SIG-M5 treated with dmso at 0.1 percent for 504 hours (cell line): Measurements from ENCODE around the gene DOK6.
"Not testable (repeated sequence)": the region's sequence is repeated elsewhere in the genome, so short reads cannot be mapped to it uniquely, and the experiment has no call there.

ENCODE experiments used
- DNase-seq: peaks from one replicate; lab custom pipeline; 2025; ENCODE audit not compliant: unreplicated experiment; lab: John Stamatoyannopoulos, UW

Gene DOK6

GRCh38 chr18:69854455-69854854 is 453.8 kb downstream of the DOK6 start:
- DNase-seq, result no peak

DNA sequence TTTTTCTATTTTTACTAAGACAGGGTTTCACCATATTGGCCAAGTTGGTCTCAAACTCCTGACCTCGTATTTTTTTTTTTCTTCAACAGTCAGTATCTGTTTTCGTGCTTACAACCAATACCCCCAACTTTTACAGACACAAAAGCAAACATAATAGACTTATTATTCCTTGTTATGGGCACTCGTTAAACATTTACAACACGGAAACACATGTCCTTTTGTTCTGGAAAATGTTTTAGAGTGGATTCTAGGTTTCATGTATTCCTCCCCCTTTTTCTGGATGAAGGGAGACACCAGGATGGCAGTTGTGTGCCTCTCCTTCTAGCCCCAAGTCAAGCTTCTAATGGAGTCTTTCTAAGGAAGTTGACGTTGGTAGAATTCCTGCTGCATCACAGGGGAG is 458.2 kb downstream of the DOK6 start:
- no peak for DNase-seq

DNA sequence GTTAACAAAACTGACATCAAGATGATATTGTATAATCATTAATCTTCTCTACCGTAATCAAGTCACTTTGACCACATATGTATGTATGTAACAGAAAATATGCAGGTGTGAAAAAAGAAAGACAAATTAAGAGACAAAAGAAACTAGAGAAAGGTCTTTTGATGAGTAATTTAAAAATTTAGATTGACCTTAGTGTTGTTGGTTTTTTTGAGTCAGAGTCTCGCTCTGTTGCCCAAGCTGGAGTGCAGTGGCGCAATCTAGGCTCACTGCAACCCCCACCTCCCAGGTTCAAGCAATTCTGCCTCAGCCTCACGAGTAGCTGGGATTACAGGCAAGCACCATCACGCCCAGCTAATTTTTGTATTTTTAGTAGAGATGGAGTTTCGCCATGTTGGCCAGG is 464.1 kb downstream of the DOK6 start:
- DNase-seq, result not testable (repeated sequence)

- DNase-seq, result no peak
Observed at GRCh38 chr18:69865776-69866175, 465.1 kb downstream of the DOK6 start.

- DNase-seq, result no peak
Observed at GRCh38 chr18:69866212-69866611, 465.5 kb downstream of the DOK6 start.

GRCh38 chr18:69870736-69871135 is 470.0 kb downstream of the DOK6 start:
- no peak for DNase-seq

DNA sequence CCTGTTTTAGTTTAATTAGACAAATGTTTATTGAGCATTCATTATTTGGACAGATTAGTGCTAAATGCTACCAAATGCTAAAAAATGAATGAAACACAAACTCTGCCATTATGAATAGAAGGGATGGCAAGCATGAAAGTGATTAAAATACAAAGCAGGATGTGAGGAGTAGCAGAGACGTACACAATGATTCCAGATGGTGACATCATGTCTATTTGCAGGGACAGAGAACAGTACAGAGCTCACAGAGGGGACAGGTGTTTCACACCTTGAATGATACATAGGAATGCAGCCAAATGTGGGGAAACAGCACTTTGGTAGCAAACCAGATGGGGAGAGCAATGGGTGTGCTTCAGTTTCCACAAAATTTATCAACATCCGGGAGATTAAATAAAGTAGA is 470.7 kb downstream of the DOK6 start:
- DNase-seq, result no peak

DNA sequence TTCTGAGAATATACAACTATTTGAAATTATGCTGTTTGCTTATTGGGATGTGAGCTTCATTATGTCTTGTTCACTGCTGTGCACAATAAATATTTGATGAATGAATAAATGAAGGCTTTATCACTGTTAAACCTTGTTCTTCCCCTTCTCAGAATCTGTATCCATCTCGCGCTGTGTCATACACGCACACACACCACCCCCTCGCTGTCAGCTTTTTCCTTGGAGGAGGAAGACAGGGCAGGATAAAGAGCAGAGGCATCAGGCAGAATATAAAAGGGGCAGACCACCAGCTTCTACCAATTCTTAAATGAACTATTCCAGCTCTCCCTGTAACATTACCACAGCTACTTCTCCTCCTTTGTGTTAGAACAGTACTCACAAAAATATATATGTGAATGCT is 472.0 kb downstream of the DOK6 start:
- DNase-seq, result no peak

DNA sequence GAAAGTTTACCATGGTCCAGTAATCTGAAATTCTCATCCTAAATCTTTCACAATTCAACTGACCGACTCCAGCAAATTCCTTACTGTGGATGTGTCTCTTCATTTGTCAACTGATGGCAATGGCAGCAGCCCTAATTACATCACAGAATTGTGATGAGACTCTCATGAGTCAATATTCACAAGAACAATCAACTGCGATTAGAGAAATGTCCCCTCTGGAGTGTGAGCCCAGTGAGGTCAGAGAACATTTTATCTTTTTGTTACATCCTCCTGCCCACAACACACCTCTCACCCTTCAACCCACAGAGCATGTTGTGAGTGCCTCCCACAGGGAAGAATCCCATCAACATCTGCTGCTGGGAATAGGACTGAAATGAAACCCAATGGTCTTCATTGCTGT is 473.4 kb downstream of the DOK6 start:
- DNase-seq, result no peak

GRCh38 chr18:69876490-69876889 is 475.8 kb downstream of the DOK6 start:
- no peak for DNase-seq

DNA sequence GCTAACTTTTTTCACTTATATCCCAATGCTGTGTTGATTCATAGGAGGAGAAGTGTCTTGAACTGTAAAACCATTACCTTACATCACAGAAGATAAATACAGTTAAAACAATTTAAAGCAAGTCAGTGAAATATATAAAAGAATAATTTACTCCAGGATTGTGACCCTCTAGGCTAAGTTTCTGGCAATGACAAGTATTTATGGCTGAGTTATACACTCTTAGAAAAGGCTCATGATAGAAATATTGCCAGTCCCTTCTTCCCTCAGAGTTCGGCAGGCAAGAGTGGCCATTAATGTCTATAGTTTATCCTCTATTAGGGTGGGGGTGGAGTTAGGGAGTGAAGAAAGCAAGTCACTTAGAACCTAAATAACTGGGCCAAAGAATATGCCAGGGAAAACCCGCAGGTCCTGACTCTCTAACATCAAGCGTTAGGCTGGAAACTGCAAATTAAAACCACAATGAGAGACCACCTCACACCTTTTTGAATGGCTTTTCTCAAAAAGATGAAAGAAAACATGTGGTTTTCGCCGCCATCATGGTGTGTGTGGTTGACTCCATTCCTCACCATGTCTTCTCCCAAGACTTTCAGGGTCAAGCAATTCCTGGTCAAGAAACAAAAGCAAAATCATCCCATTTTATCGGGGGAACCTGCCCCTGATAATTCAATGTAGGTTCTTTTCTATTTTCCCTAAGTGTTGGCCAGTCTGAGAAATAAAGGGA is 477.7 kb downstream of the DOK6 start:
- DNase-seq, result no peak

- not testable (repeated sequence) for DNase-seq
Observed at GRCh38 chr18:69879051-69879450, 478.4 kb downstream of the DOK6 start.

DNA sequence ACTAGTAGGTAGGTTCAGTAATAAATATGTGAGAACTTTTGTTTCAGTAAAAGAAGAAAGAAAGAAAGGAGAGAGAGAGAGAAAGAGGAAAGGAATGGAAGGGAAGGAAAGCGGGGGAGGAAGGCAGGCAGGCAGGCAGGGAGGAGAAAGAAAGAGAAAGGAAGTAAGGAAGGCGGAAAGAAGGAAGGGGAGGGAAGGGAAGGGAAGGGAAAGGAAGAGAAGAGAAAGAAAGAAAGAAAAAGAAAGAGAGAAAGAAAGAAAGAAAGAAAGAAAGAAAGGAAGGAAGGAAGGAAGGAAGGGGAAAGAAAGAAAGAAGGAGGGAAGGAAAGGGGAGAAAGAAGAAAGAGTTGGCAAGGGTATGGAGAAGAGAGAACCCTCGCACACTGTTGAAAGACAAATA is 479.4 kb downstream of the DOK6 start:
- DNase-seq, result no peak

DNA sequence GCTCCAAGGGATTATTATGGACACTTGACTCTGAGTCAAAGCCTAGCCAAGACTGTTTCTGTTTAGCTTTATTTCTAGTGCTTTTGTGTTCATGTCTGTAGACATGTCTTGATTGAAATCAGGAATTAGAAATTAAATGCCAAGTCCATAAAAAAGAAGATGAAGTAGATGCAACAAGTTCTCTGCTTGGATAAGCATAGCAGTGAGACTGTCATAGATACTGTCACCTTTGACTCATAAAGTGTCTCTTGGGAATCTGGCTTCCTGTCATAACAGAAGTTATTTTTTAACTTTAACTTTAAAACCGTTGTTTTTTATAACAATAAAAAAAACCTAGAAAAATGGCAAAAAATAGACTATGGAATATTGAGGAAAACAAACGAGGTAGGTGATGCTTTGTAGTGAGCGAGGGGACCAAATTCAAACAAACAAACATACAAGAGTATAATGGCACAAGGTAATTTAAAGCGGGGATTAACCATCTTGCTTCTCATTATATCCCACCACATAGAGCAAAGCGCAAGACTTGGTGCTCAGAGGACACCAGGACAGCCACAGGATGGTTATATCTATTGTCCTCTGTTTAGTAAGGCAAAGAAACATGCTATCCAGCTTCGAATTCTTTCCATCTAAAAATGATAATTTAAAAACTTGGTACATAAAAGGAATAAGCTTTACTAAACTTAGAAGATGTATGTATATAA is 482.4 kb downstream of the DOK6 start:
- DNase-seq, result no peak

GRCh38 chr18:69883781-69884180 is 483.1 kb downstream of the DOK6 start:
- DNase-seq, result no peak

DNA sequence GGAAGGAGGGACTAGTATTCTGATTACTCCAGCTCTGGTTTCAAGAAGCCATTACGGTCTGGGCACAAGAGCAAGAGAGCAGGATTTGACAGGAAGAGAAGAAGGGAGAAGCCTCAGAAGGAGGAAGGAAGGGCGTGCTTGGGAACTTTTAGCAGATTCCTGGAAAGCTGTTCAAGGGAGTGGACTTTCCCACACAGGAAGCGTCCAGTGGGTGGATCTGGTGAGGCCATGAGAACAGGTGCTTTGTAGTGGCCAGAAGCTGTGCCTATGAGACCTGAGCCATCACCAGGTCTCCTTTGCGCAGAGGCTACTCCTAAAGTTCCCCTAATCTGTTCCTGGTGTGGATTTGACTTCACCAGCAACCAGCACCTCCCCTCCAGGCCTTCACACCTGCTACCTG is 484.7 kb downstream of the DOK6 start:
- no peak for DNase-seq

GRCh38 chr18:69885841-69886531 is 485.3 kb downstream of the DOK6 start:
- no peak for DNase-seq

- no peak for DNase-seq
Observed at GRCh38 chr18:69887256-69887655, 486.6 kb downstream of the DOK6 start.

GRCh38 chr18:69889009-69889408 is 488.3 kb downstream of the DOK6 start:
- DNase-seq, result no peak

DNA sequence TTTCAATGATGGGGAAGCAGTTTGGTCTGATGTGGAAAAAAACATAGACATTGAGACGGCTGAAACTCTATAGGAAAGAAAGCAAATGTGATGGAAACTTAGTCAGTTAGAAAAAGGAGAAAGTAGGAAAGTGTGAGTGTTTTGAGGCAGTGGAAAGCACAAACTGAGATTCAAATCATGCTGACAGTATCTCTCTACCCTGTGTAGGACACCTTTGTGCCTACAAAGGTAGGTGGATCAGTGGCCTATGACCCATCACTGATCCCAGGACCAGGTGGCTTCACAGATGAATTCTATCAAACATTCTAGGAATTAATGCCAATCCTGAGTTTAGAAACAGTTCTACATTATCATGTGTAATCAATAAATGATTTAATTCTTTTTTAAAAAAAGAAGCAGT is 489.9 kb downstream of the DOK6 start:
- no peak for DNase-seq

- DNase-seq, result no peak
Observed at GRCh38 chr18:69894467-69894866, 493.8 kb downstream of the DOK6 start.
